Activated T-helper 1 cell treated with Interleukin-2 at 50 U/mL for 16 hours (primary cell): Measurements from ENCODE around the gene CUBN.

Source experiments
- DNase-seq: peaks from one replicate; pipeline ENCODE4 v3.0.0-alpha.2; 2020; ENCODE audit warnings: low read depth

The CUBN gene

GRCh38 chr10:17129741-17130140, at the start of gene CUBN:
Gene CUBN (minus strand): TSS chr10:17129811. CDS start chr10:17129765, 46 bp downstream.
- DNase-seq, result no peak

DNA sequence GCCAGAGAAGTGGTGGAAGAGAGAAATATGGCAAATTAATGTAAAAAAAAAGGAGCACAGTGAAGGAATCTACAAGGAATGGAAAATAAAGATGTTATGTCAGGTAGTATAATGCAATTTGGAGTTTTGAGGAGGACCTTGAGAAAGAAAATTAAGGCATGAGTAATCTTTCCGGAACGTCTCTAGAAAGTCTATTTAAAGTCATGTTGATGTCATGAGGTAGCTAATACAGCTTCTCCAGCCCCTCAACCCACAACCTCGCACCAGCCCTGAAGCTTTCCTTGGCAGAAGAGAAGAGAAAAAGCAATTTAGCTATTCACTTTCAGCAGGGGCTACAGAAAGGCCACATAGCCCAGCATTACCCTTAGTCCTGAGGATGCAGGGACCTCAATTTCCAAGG, 49.4 kb upstream of the CUBN start:
- DNase-seq, result no peak

DNA sequence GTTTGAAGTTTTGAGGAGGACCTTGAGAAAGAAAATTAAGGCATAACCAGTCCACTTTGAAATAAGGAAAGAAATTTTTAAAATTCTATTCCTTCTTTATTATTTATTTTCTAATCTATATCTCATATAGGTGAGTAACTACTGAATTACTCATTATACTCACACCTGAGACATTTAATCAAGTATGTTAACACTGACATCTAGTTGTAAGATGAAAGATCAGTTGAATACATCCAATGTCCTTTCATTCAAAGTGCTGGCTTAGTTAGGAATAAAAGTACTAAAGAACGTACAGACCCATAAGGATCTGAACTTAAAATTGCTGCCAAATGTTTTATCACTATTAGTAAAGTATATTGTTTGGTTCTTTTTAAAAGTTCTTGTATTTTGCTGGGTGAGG, 48.4 kb upstream of the CUBN start:
- DNase-seq, result no peak

- DNase-seq, result no peak
These were observed 47.4 kb upstream of the CUBN start for GRCh38 chr10:17177014-17177413.

- DNase-seq, result no peak
These were observed 46.5 kb upstream of the CUBN start for GRCh38 chr10:17176091-17176490.

GRCh38 chr10:17175551-17175950, 45.9 kb upstream of the CUBN start:
- DNase-seq, result no peak

GRCh38 chr10:17174626-17175025, 45.0 kb upstream of the CUBN start:
- no peak for DNase-seq

- no peak for DNase-seq
These were observed 41.6 kb upstream of the CUBN start for GRCh38 chr10:17171141-17171641.

- no peak for DNase-seq
These were observed 40.2 kb upstream of the CUBN start for GRCh38 chr10:17169803-17170202.

DNA sequence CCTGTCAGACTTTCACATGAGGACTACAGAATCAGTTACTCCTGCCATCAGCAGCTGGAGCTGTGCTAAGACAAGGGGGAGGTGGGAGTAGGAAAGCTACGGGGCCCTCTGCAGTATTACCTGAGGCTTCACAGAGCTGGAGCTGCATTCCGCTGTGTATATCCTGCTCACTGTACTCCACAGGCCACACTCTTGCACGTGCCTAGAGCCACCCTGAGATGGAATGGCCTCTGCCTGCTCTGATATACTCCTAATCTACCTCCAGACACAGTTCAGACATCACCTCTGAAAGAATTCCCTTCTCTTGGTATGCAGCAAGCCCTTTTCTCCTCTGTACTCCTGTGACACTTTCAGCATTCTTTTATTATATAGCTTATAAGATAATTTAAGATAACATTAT, 37.1 kb upstream of the CUBN start:
- no peak for DNase-seq

DNA sequence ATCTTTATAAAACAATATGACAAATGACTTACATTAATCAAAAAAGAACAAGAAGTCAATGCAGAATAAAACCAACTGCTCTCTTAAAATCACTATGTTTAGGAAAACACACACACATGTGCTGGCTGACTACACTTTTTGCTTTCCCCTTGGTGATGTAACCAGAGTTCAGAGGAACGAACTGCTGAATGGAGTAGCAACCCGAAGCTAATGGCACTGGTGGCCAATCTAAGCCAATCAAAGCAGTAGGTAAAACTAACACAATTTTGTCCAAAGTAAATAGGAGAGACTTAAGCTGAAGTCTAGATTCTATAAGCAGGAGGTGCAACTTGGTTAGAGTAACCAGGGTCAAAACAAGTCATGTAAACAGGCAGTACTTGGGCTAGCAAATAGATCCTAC, 33.2 kb upstream of the CUBN start:
- no peak for DNase-seq

DNA sequence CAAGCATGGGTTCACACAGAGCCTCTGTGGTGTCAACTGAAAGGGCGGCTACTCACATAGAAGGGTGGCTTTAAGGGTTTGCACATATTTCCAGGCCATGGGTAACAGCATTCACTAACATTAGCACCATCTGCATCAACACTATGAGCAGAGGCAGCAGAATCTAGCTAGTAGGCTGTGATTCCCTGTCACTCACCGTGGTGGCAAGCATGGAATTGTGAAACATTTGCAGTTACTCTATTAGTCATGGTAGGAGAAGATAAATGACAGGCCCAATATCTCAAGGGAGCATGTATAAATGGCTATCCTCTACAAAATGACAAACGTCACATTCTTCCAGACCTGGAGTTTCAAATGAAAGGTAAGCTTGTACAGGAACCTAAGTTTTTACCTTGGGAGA, 32.2 kb upstream of the CUBN start:
- no peak for DNase-seq

GRCh38 chr10:17157024-17157423, 27.4 kb upstream of the CUBN start:
- no peak for DNase-seq

DNA sequence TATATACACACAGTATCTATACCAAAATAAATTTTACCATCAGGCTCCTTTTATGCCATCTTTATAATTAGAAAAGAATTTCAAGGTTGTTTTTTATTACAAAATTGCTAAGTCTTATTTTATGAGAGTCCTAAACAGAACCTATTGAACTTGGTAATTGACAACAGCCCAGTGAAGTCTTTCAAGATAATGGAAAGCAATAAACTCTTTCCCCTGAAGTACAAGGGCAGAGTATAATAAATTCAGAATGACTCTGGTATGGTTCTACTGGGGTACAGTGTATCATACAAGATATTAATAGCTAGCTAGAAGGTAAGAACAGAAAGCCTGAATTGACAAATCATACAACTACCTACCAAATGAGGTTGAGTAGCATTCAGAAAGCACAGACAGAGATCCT, 26.2 kb upstream of the CUBN start:
- no peak for DNase-seq

DNA sequence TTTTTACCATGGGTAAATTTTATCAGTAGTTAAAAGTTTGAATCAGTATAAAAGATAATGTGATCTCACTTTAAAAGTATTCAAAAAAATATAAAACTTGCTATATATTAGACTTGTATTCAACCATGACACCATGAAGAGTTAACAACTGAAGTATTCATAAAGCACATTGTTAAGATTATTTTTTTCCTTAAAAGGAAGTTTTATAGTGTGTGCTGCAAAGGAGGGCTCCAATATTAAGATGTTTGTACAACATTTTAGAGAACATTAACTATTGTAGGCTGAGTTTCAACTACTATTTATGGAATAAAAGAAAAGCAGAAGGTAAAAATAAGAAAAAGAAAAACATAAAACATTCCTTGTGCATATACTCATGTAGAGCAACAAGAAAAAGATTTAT, 24.5 kb upstream of the CUBN start:
- no peak for DNase-seq

GRCh38 chr10:17153321-17153720, 23.7 kb upstream of the CUBN start:
- no peak for DNase-seq

- no peak for DNase-seq
These were observed 22.1 kb upstream of the CUBN start for GRCh38 chr10:17151716-17152115.

GRCh38 chr10:17147884-17148489, 18.4 kb upstream of the CUBN start:
- no peak for DNase-seq

DNA sequence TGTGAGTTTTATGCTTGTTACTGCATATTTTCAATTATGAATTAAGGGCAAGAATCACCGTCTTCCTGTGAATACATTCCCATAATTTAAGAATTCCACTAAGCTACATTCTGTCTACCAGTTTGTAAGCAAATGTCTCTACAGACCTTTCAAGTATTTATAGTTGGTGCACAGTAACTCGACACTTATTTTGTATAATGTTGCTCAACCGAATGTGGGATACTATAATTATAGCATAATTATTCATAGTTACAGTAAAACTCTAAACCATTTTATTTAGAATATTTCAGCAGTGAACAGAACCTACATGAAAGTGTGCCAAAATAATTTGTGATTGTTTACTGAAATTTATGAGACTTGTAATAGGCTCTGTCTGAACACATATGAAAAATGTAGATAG, 17.3 kb upstream of the CUBN start:
- DNase-seq, result no peak

- DNase-seq, result no peak
These were observed 15.6 kb upstream of the CUBN start for GRCh38 chr10:17145239-17145638.

- no peak for DNase-seq
These were observed 15.1 kb upstream of the CUBN start for GRCh38 chr10:17144757-17145156.

- no peak for DNase-seq
These were observed 14.4 kb upstream of the CUBN start for GRCh38 chr10:17144032-17144431.

DNA sequence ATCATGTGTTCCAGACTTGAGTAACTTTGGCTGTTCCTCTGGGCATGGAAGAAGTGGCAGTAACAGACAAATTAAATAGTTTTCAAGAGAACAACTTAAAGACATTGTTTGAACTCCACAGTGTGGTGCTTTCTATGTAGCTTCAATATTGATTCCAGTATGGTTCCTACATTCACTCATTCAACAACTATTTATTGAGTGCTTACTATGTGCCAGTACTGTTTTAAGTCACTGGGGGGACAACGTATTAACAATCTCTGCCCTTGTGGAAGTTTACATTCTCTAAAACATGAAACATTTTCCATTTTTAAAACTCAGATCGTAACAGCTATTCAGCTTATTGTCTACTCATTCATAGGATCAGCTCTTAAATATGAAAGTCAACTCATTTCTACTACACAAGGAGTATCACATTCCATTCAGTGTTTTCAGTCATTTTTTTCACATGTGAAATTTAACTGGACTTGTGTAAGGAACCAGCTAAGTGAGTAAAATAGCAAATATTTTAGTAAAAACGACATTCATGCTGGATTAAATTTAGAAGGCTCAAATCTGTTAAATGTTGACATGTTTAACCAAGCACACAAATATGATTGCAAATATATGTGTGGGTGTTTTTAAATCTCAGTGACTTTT, 13.6 kb upstream of the CUBN start:
- DNase-seq, result no peak
